GM12875 (cell line): Measurements from ENCODE around the gene POLE2.
A peak's percentile ranks its signal among the peaks of the same experiment; 100 is the strongest.

Experiments used
- H3K4me3 ChIP-seq: one replicate; pipeline ENCODE4 v1.5.1; 2011; ENCODE audit warnings: low read depth, low read length, control low read depth
- CTCF ChIP-seq: IDR thresholded peaks from 2 replicates; pipeline ENCODE4 v1.5.1; 2011; ENCODE audit warnings: low read depth, mild to moderate bottlenecking, control low read depth, inconsistent platforms, low read length, moderate library complexity, borderline replicate concordance; ENCODE audit not compliant: insufficient read depth

The POLE2 gene

GRCh38 chr14:49620182-49621113 lies 67.6 kb downstream of the POLE2 start, which contains the start of the genes MGAT2 and RPL36AL:
MGAT2 (plus strand) TSS chr14:49620799; CDS start chr14:49621269, 470 bp downstream.
RPL36AL (minus strand) TSS chr14:49620626; CDS start chr14:49619104, 1,522 bp downstream.
- peak within 1 kb of the TSS; percentile 95 for H3K4me3 ChIP-seq
- TF ChIP-seq CTCF: peak; percentile 37; the same call in 1 of the 2 replicates

- no peak for TF ChIP-seq CTCF
These were observed 68.3 kb downstream of the POLE2 start for GRCh38 chr14:49619730-49620129.

GRCh38 chr14:49619273-49619672 lies 68.7 kb downstream of the POLE2 start:
- H3K4me3 ChIP-seq: peak overlapping the region; percentile 95

More at GRCh38 chr14:49619730-49620129, 68.3 kb downstream of the POLE2 start:
- peak overlapping the region; percentile 95 for H3K4me3 ChIP-seq

GRCh38 chr14:49617852-49618519 lies 70.0 kb downstream of the POLE2 start:
- no peak overlapping the region for H3K4me3 ChIP-seq

GRCh38 chr14:49615776-49616175 lies 72.2 kb downstream of the POLE2 start:
- TF ChIP-seq CTCF: no peak
- no peak overlapping the region for H3K4me3 ChIP-seq

More at GRCh38 chr14:49617852-49618519, 70.0 kb downstream of the POLE2 start:
- TF ChIP-seq CTCF: no peak

GRCh38 chr14:49614196-49614595 lies 73.8 kb downstream of the POLE2 start:
- H3K4me3 ChIP-seq: no peak overlapping the region
- no peak for TF ChIP-seq CTCF

- no peak for TF ChIP-seq CTCF
- no peak overlapping the region for H3K4me3 ChIP-seq
These were observed 75.3 kb downstream of the POLE2 start for GRCh38 chr14:49612671-49613070.
